CD14-positive monocyte (primary cell): ENCODE results near the gene GMDS. TPM values are rescaled to one million over a fixed set of nuclear protein-coding genes. Genes with fewer than 3 reads are reported as not detected.

ENCODE experiments used
- DNase-seq, 3 donors: peaks; one replicate each; pipeline ENCODE4 v3.0.0-alpha.2; 2011 to 2022
- H2AFZ ChIP-seq: 2 replicates; pipeline ENCODE4 v1.6.0; 2012; ENCODE audit warnings: mild to moderate bottlenecking, low read depth, low read length, inconsistent platforms; ENCODE audit not compliant: insufficient read depth, poor library complexity, severe bottlenecking
- H3K27ac ChIP-seq, 2 donors: 1 replicate in 1 of 2; 2 replicates in 1 of 2; pipeline ENCODE4 v1.5.1; 2012 to 2013; ENCODE audit warnings: low read length in 2 of 2, control low read depth in 1 of 2, inconsistent platforms in 1 of 2, low read depth in 1 of 2, mild to moderate bottlenecking in 1 of 2
- H3K27me3 ChIP-seq, 2 donors: one replicate each; pipeline versions ENCODE4 v1.6.0 to v1.6.1; 2011 to 2013; ENCODE audit warnings: low read length in 2 of 2; ENCODE audit not compliant: control insufficient read depth in 2 of 2, insufficient read depth in 2 of 2
- H3K36me3 ChIP-seq, 2 donors: replicated peaks in 1 of 2; 1 replicate in 1 of 2; 2 replicates in 1 of 2; pipeline versions ENCODE4 v1.5.1 to v1.6.1; 2012 to 2013; ENCODE audit warnings: low read length in 2 of 2, control low read depth in 1 of 2, inconsistent platforms in 1 of 2, mild to moderate bottlenecking in 1 of 2; ENCODE audit not compliant: insufficient read depth in 2 of 2, control insufficient read depth in 1 of 2
- H3K4me1 ChIP-seq, 2 donors: 1 replicate in 1 of 2; 2 replicates in 1 of 2; pipeline versions ENCODE4 v1.5.1 to v1.6.1; 2012 to 2013; ENCODE audit warnings: low read length in 2 of 2, control low read depth in 1 of 2, inconsistent platforms in 1 of 2, mild to moderate bottlenecking in 1 of 2, moderate library complexity in 1 of 2; ENCODE audit not compliant: insufficient read depth in 2 of 2, control insufficient read depth in 1 of 2
- H3K4me2 ChIP-seq: replicated peaks from 2 replicates; pipeline ENCODE3; 2012; ENCODE audit warnings: low read length, moderate library complexity, mild to moderate bottlenecking; ENCODE audit not compliant: poor library complexity, severe bottlenecking; ENCODE audit errors: extremely low read depth
- H3K4me3 ChIP-seq, 3 experiments: fragments of 200-600 bp in 1 of 3; sonication (generic) in 1 of 3; replicated peaks in 1 of 3; 1 replicate in 2 of 3; 2 replicates in 1 of 3; pipeline ENCODE4 v1.5.1; 2011 to 2013; ENCODE audit warnings: low read length in 3 of 3, mild to moderate bottlenecking in 3 of 3, control low read depth in 2 of 3, low read depth in 2 of 3, inconsistent platforms in 1 of 3, moderate library complexity in 1 of 3
- H3K79me2 ChIP-seq: 2 replicates; pipeline ENCODE4 v1.6.0; 2012; ENCODE audit warnings: mild to moderate bottlenecking, control low read depth, inconsistent platforms, low read length, moderate library complexity; ENCODE audit not compliant: insufficient read depth
- H3K9ac ChIP-seq: 2 replicates; pipeline ENCODE4 v1.6.0; 2017; ENCODE audit warnings: low read length, mild to moderate bottlenecking; ENCODE audit not compliant: insufficient read depth, poor library complexity, severe bottlenecking
- H3K9me3 ChIP-seq, 2 donors: replicated peaks in 1 of 2; 1 replicate in 1 of 2; 2 replicates in 1 of 2; pipeline versions ENCODE4 v1.5.1 to v1.6.1; 2012 to 2013; ENCODE audit warnings: low read length in 2 of 2, control low read depth in 1 of 2; ENCODE audit not compliant: control insufficient read depth in 1 of 2, insufficient read depth in 1 of 2
- H4K20me1 ChIP-seq: 2 replicates; pipeline ENCODE4 v1.6.0; 2012; ENCODE audit warnings: mild to moderate bottlenecking, low read length, control low read depth, moderate library complexity; ENCODE audit not compliant: insufficient read depth
- H3K27ac Mint-ChIP-seq, 7 donors: one replicate each; pipeline ENCODE4 v1.8.0; 2020; ENCODE audit warnings: mild to moderate bottlenecking in 7 of 7, mixed read lengths in 7 of 7, moderate library complexity in 6 of 7, inconsistent platforms in 2 of 7
- H3K27me3 Mint-ChIP-seq, 3 donors: one replicate each; pipeline ENCODE4 v1.8.0; 2021 to 2022; ENCODE audit warnings: low read depth in 3 of 3, mild to moderate bottlenecking in 3 of 3, mixed read lengths in 3 of 3, moderate library complexity in 3 of 3, inconsistent platforms in 1 of 3
- H3K36me3 Mint-ChIP-seq, 2 donors: one replicate each; pipeline ENCODE4 v1.8.0; 2020; ENCODE audit warnings: mixed read lengths in 2 of 2, inconsistent platforms in 1 of 2, mild to moderate bottlenecking in 1 of 2
- H3K4me1 Mint-ChIP-seq: one replicate; pipeline ENCODE4 v1.8.0; 2020; ENCODE audit warnings: mild to moderate bottlenecking, mixed read lengths
- H3K4me3 Mint-ChIP-seq, 2 donors: one replicate each; pipeline ENCODE4 v1.8.0; 2020; ENCODE audit warnings: mild to moderate bottlenecking in 2 of 2, mixed read lengths in 2 of 2, moderate library complexity in 1 of 2
- H3K9me3 Mint-ChIP-seq, 7 donors: one replicate each; pipeline ENCODE4 v1.8.0; 2020 to 2022; ENCODE audit warnings: mixed read lengths in 7 of 7, mild to moderate bottlenecking in 6 of 7, moderate library complexity in 6 of 7, inconsistent platforms in 2 of 7
- CTCF ChIP-seq: fragments of 200-600 bp; IDR thresholded peaks from one replicate; pipeline ENCODE4 v1.8.0; 2022; ENCODE audit warnings: antibody characterized with exemption, mild to moderate bottlenecking
- WGBS: methylation state at CpG from one replicate; pipeline ENCODE4 v1.1.5; 2013; ENCODE audit warnings: missing lambda C conversion rate; ENCODE audit not compliant: insufficient coverage; 5-methylcytosine and 5-hydroxymethylcytosine counted together
- intact Hi-C, 2 donors: fragments of 100-400 bp; cut with micrococcal nuclease; formaldehyde crosslinking; loops; one replicate each; pipeline versions ENCODE4 v1.15.0 to v1.15.1; 2023
- polyA plus RNA-seq, 3 donors: library from polyadenylated mRNA; depleted of rRNA in 1 of 3; unstranded in 2 of 3; stranded (reverse) in 1 of 3; fragments of 300-500 nt in 2 of 3; fragments of >200 nt in 1 of 3; fragmentation: Illumina TruSeq in 2 of 3; gene quantifications; 1 replicate in 2 of 3; 2 replicates in 1 of 3; pipeline ENCODE4 v1.2.3, GENCODE V29; 2012 to 2021

Gene GMDS
- polyA plus RNA-seq, 3 donors: 10.5 to 19.9 (median 17.6) TPM

GRCh38 chr6:1603708-1604107 lies 641.7 kb downstream of the GMDS start:
- no peak overlapping the region for H2AFZ ChIP-seq
- WGBS: 70% methylated on average over 15 of the region's 15 CpGs
- Mint-ChIP-seq H3K27ac (peak overlapping the region in 1 of 7 donors; percentile 64), H3K36me3 (peaks cover 6 to 14% of the 10 kb centered on the region in 2 donors), H3K9me3 (peaks cover 0 to 29% (median 11%) of the 10 kb centered on the region in 7 donors), H3K27me3 (peaks cover 85 to 99% (median 86%) of the 10 kb centered on the region in 3 donors), H3K4me1 (peaks cover 34% of the 10 kb centered on the region), H3K4me3 (peak overlapping the region in 1 of 2 donors; percentile 79)
- peaks cover 32 to 37% of the 10 kb centered on the region in 2 donors for H3K4me1 ChIP-seq
- no peaks in the 10 kb centered on the region for H3K36me3 ChIP-seq
- DNase-seq: no peak
- H3K27me3 ChIP-seq: peaks cover 80 to 97% of the 10 kb centered on the region in 2 donors
- intact Hi-C loops: loop anchor here (2.0 to 5.0 kb wide), 7 partner anchors 499 to 1094 kb away; no protein-coding TSS in a partner anchor
- H3K9me3 ChIP-seq: peaks cover 4 to 40% of the 10 kb centered on the region in 2 donors
- H3K27ac ChIP-seq: no peak overlapping the region
- H4K20me1 ChIP-seq: no peaks in the 10 kb centered on the region
- no peak overlapping the region for H3K4me3 ChIP-seq
- H3K79me2 ChIP-seq: no peaks in the 10 kb centered on the region
- no peak for TF ChIP-seq CTCF
- no peak overlapping the region for H3K9ac ChIP-seq
- H3K4me2 ChIP-seq: no peak overlapping the region

- no peak for TF ChIP-seq CTCF
- no peak overlapping the region for H3K9ac ChIP-seq
- H3K36me3 ChIP-seq: no peaks in the 10 kb centered on the region
- Mint-ChIP-seq H3K9me3 (peaks cover 0 to 20% (median 6%) of the 10 kb centered on the region in 7 donors), H3K4me3 (peak overlapping the region in 1 of 2 donors; percentile 62), H3K27me3 (peaks cover 80 to 99% (median 80%) of the 10 kb centered on the region in 3 donors), H3K36me3 (peaks cover 3 to 7% of the 10 kb centered on the region in 2 donors), H3K4me1 (peaks cover 19% of the 10 kb centered on the region), H3K27ac (no peak overlapping the region)
- intact Hi-C loops: loop anchor here (5.0 kb wide), 6 partner anchors 500 to 1095 kb away; no protein-coding TSS in a partner anchor
- H3K4me3 ChIP-seq: no peak overlapping the region
- no peaks in the 10 kb centered on the region for H3K79me2 ChIP-seq
- no peak for DNase-seq
- H2AFZ ChIP-seq: no peak overlapping the region
- peaks cover 19 to 22% of the 10 kb centered on the region in 2 donors for H3K4me1 ChIP-seq
- 87% methylated on average over 7 of the region's 10 CpGs for WGBS
- H4K20me1 ChIP-seq: no peaks in the 10 kb centered on the region
- H3K27ac ChIP-seq: no peak overlapping the region
- peaks cover 0 to 30% of the 10 kb centered on the region in 2 donors for H3K9me3 ChIP-seq
- H3K4me2 ChIP-seq: no peak overlapping the region
- peaks cover 66 to 93% of the 10 kb centered on the region in 2 donors for H3K27me3 ChIP-seq
Observed at GRCh38 chr6:1602049-1602713, 643.2 kb downstream of the GMDS start.
